HTERT RPE-1 (cell line): Measurements from ENCODE around the gene MELK.

Experiments used
- in situ Hi-C: fragments of 300-500 bp; cut with MboI; formaldehyde crosslinking; loops from 4 replicates; pipeline ENCODE4 v1.14.3; 2020; ENCODE audit warnings: low sequenced_read_pairs

Gene MELK

GRCh38 chr9:36576866-36577265 is 4.2 kb downstream of the MELK start:
- in situ Hi-C loops, result no loop called here

- in situ Hi-C loops, result no loop called here
Observed at GRCh38 chr9:36584620-36585460, 12.1 kb downstream of the MELK start.

- in situ Hi-C loops, result no loop called here
Observed at GRCh38 chr9:36590231-36590630, 17.5 kb downstream of the MELK start.

GRCh38 chr9:36592801-36593583 is 20.3 kb downstream of the MELK start:
- in situ Hi-C loops, result no loop called here

GRCh38 chr9:36594213-36594612 is 21.5 kb downstream of the MELK start:
- in situ Hi-C loops, result no loop called here

GRCh38 chr9:36597412-36598178 is 24.9 kb downstream of the MELK start:
- in situ Hi-C loops, result no loop called here

GRCh38 chr9:36598273-36598672 is 25.6 kb downstream of the MELK start:
- in situ Hi-C loops, result no loop called here

GRCh38 chr9:36603006-36603405 is 30.3 kb downstream of the MELK start:
- in situ Hi-C loops, result no loop called here

GRCh38 chr9:36609306-36609705 is 36.6 kb downstream of the MELK start:
- in situ Hi-C loops, result no loop called here

- in situ Hi-C loops, result no loop called here
Observed at GRCh38 chr9:36622121-36622520, 49.4 kb downstream of the MELK start.

- in situ Hi-C loops, result no loop called here
Observed at GRCh38 chr9:36623280-36623679, 50.6 kb downstream of the MELK start.

GRCh38 chr9:36625006-36625615 is 52.4 kb downstream of the MELK start:
- in situ Hi-C loops, result no loop called here

GRCh38 chr9:36632892-36633291 is 60.2 kb downstream of the MELK start:
- in situ Hi-C loops, result no loop called here

- in situ Hi-C loops, result no loop called here
Observed at GRCh38 chr9:36637491-36638270, 65.0 kb downstream of the MELK start.

GRCh38 chr9:36640771-36641381 is 68.2 kb downstream of the MELK start:
- in situ Hi-C loops, result no loop called here

- in situ Hi-C loops, result no loop called here
Observed at GRCh38 chr9:36642817-36643216, 70.1 kb downstream of the MELK start.

- in situ Hi-C loops, result no loop called here
Observed at GRCh38 chr9:36656842-36657241, 84.1 kb downstream of the MELK start.

GRCh38 chr9:36659500-36659899 is 86.8 kb downstream of the MELK start:
- in situ Hi-C loops, result no loop called here

GRCh38 chr9:36664806-36665205 is 92.1 kb downstream of the MELK start:
- in situ Hi-C loops, result no loop called here

- in situ Hi-C loops, result no loop called here
Observed at GRCh38 chr9:36665387-36665786, 92.7 kb downstream of the MELK start.
